Measurements from ENCODE around the gene GNA12.
A peak's percentile ranks its signal among the peaks of the same experiment; 100 is the strongest.

The GNA12 gene

GRCh38 chr7:2786607-2787116, 57.4 kb downstream of the GNA12 start:
- WGBS, 2 donors (ENCODE audit: extremely low coverage in 2 of 2, insufficient read length in 2 of 2, insufficient replicate concordance in 1 of 2), result no CpG with 5 or more reads among the region's 11 CpGs
- H3K14ac ChIP-seq (ENCODE audit: low read length), result no peak overlapping the region
- H3K23ac ChIP-seq (ENCODE audit: low read depth, low read length, poor library complexity), result no peak overlapping the region
- no peaks in the 10 kb centered on the region for H3K27me3 ChIP-seq (ENCODE audit: control insufficient read depth in 3 of 3, insufficient read depth in 3 of 3, low read depth in 1 of 3, low read length in 3 of 3)
- no peak overlapping the region for H3K4ac ChIP-seq (ENCODE audit: low read length)
- no peak overlapping the region for H2BK120ac ChIP-seq (ENCODE audit: low read depth, low read length)
- H4K91ac ChIP-seq (ENCODE audit: low read depth, low read length, poor library complexity), result no peak overlapping the region
- H3K27ac ChIP-seq (replicated peaks; ENCODE audit: low read length), result no peak overlapping the region
- H3K4me3 ChIP-seq (ENCODE audit: low read length in 2 of 2), result no peak overlapping the region
- H3K36me3 ChIP-seq (replicated peaks in 1 of 2; ENCODE audit: control insufficient read depth in 2 of 2, insufficient read depth in 2 of 2, low read length in 2 of 2), result peaks cover 17 to 61% of the 10 kb centered on the region in 2 donors
- H3K79me1 ChIP-seq (ENCODE audit: low read depth, low read length), result peaks cover 6% of the 10 kb centered on the region
- no peak overlapping the region for H2AK5ac ChIP-seq (ENCODE audit: low read depth, low read length)
- H2BK5ac ChIP-seq (ENCODE audit: low read length), result no peak overlapping the region
- H3K4me2 ChIP-seq (ENCODE audit: insufficient read depth, low read length, poor library complexity, severe bottlenecking), result no peak overlapping the region
- no peak overlapping the region for H4K8ac ChIP-seq (ENCODE audit: low read depth, low read length)
- no peak overlapping the region for H2BK15ac ChIP-seq (ENCODE audit: low read length)
- H3K9me3 ChIP-seq (replicated peaks in 1 of 2; ENCODE audit: control insufficient read depth in 2 of 2, insufficient read depth in 1 of 2, low read depth in 1 of 2, low read length in 2 of 2), result peaks cover 4 to 22% of the 10 kb centered on the region in 2 donors
- peak overlapping the region; percentile 50 for H2BK12ac ChIP-seq (ENCODE audit: low read length)
- H2AFZ ChIP-seq (ENCODE audit: low read length), result no peak overlapping the region
- H3K18ac ChIP-seq (ENCODE audit: low read length), result no peak overlapping the region
- H3K4me1 ChIP-seq (ENCODE audit: control insufficient read depth in 2 of 2, insufficient read depth in 1 of 2, low read depth in 1 of 2, low read length in 2 of 2), result no peaks in the 10 kb centered on the region
- H3K9ac ChIP-seq (ENCODE audit: low read depth, low read length, poor library complexity), result no peak overlapping the region
- DNase-seq (ENCODE audit: low spot score), result no peak

- H2BK15ac ChIP-seq (ENCODE audit: low read length), result no peak overlapping the region
- no peaks in the 10 kb centered on the region for H3K27me3 ChIP-seq (ENCODE audit: control insufficient read depth in 3 of 3, insufficient read depth in 3 of 3, low read depth in 1 of 3, low read length in 3 of 3)
- H3K27ac ChIP-seq (replicated peaks; ENCODE audit: low read length), result no peak overlapping the region
- H3K23ac ChIP-seq (ENCODE audit: low read depth, low read length, poor library complexity), result no peak overlapping the region
- H2AFZ ChIP-seq (ENCODE audit: low read length), result no peak overlapping the region
- DNase-seq (ENCODE audit: low spot score), result no peak
- H4K91ac ChIP-seq (ENCODE audit: low read depth, low read length, poor library complexity), result no peak overlapping the region
- H2BK5ac ChIP-seq (ENCODE audit: low read length), result no peak overlapping the region
- no CpG with 5 or more reads among the region's 6 CpGs for WGBS, 2 donors (ENCODE audit: extremely low coverage in 2 of 2, insufficient read length in 2 of 2, insufficient replicate concordance in 1 of 2)
- no peak overlapping the region for H2BK120ac ChIP-seq (ENCODE audit: low read depth, low read length)
- H2AK5ac ChIP-seq (ENCODE audit: low read depth, low read length), result no peak overlapping the region
- H3K14ac ChIP-seq (ENCODE audit: low read length), result no peak overlapping the region
- H3K4me3 ChIP-seq (ENCODE audit: low read length in 2 of 2), result no peak overlapping the region
- H2BK12ac ChIP-seq (ENCODE audit: low read length), result no peak overlapping the region
- H3K9me3 ChIP-seq (replicated peaks in 1 of 2; ENCODE audit: control insufficient read depth in 2 of 2, insufficient read depth in 1 of 2, low read depth in 1 of 2, low read length in 2 of 2), result peaks cover 4 to 25% of the 10 kb centered on the region in 2 donors
- H3K4me1 ChIP-seq (ENCODE audit: control insufficient read depth in 2 of 2, insufficient read depth in 1 of 2, low read depth in 1 of 2, low read length in 2 of 2), result no peaks in the 10 kb centered on the region
- no peak overlapping the region for H3K9ac ChIP-seq (ENCODE audit: low read depth, low read length, poor library complexity)
- no peak overlapping the region for H3K4ac ChIP-seq (ENCODE audit: low read length)
- peaks cover 6% of the 10 kb centered on the region for H3K79me1 ChIP-seq (ENCODE audit: low read depth, low read length)
- H4K8ac ChIP-seq (ENCODE audit: low read depth, low read length), result no peak overlapping the region
- H3K4me2 ChIP-seq (ENCODE audit: insufficient read depth, low read length, poor library complexity, severe bottlenecking), result no peak overlapping the region
- H3K18ac ChIP-seq (ENCODE audit: low read length), result no peak overlapping the region
- H3K36me3 ChIP-seq (replicated peaks in 1 of 2; ENCODE audit: control insufficient read depth in 2 of 2, insufficient read depth in 2 of 2, low read length in 2 of 2), result peaks cover 14 to 58% of the 10 kb centered on the region in 2 donors
Observed at GRCh38 chr7:2785071-2785500, 59.0 kb downstream of the GNA12 start.

- H3K9ac ChIP-seq (ENCODE audit: low read depth, low read length, poor library complexity), result no peak overlapping the region
Observed at GRCh38 chr7:2782565-2782964, 61.5 kb downstream of the GNA12 start.

GRCh38 chr7:2782121-2782520, 62.0 kb downstream of the GNA12 start:
- H3K4me3 ChIP-seq (ENCODE audit: low read length in 2 of 2), result no peak overlapping the region
- H2BK5ac ChIP-seq (ENCODE audit: low read length), result no peak overlapping the region
- H4K91ac ChIP-seq (ENCODE audit: low read depth, low read length, poor library complexity), result no peak overlapping the region
- H3K18ac ChIP-seq (ENCODE audit: low read length), result no peak overlapping the region
- no peak overlapping the region for H3K27ac ChIP-seq (replicated peaks; ENCODE audit: low read length)
- WGBS, 2 donors (ENCODE audit: extremely low coverage in 2 of 2, insufficient read length in 2 of 2, insufficient replicate concordance in 1 of 2), result no CpG with 5 or more reads among the region's 2 CpGs
- H3K4ac ChIP-seq (ENCODE audit: low read length), result no peak overlapping the region
- H2BK120ac ChIP-seq (ENCODE audit: low read depth, low read length), result no peak overlapping the region
- H2BK15ac ChIP-seq (ENCODE audit: low read length), result no peak overlapping the region
- no peaks in the 10 kb centered on the region for H3K27me3 ChIP-seq (ENCODE audit: control insufficient read depth in 3 of 3, insufficient read depth in 3 of 3, low read depth in 1 of 3, low read length in 3 of 3)
- H3K36me3 ChIP-seq (replicated peaks in 1 of 2; ENCODE audit: control insufficient read depth in 2 of 2, insufficient read depth in 2 of 2, low read length in 2 of 2), result peaks cover 8 to 39% of the 10 kb centered on the region in 2 donors
- H2AK5ac ChIP-seq (ENCODE audit: low read depth, low read length), result no peak overlapping the region
- no peak overlapping the region for H4K8ac ChIP-seq (ENCODE audit: low read depth, low read length)
- DNase-seq (ENCODE audit: low spot score), result no peak
- H3K9ac ChIP-seq (ENCODE audit: low read depth, low read length, poor library complexity), result no peak overlapping the region
- no peak overlapping the region for H3K4me2 ChIP-seq (ENCODE audit: insufficient read depth, low read length, poor library complexity, severe bottlenecking)
- H3K23ac ChIP-seq (ENCODE audit: low read depth, low read length, poor library complexity), result no peak overlapping the region
- H3K79me1 ChIP-seq (ENCODE audit: low read depth, low read length), result no peaks in the 10 kb centered on the region
- H3K9me3 ChIP-seq (replicated peaks in 1 of 2; ENCODE audit: control insufficient read depth in 2 of 2, insufficient read depth in 1 of 2, low read depth in 1 of 2, low read length in 2 of 2), result peaks cover 2 to 25% of the 10 kb centered on the region in 2 donors
- H3K4me1 ChIP-seq (ENCODE audit: control insufficient read depth in 2 of 2, insufficient read depth in 1 of 2, low read depth in 1 of 2, low read length in 2 of 2), result no peaks in the 10 kb centered on the region
- H2BK12ac ChIP-seq (ENCODE audit: low read length), result no peak overlapping the region
- no peak overlapping the region for H2AFZ ChIP-seq (ENCODE audit: low read length)
- H3K14ac ChIP-seq (ENCODE audit: low read length), result no peak overlapping the region

More at GRCh38 chr7:2782565-2782964, 61.5 kb downstream of the GNA12 start:
- DNase-seq (ENCODE audit: low spot score), result no peak
- H4K91ac ChIP-seq (ENCODE audit: low read depth, low read length, poor library complexity), result no peak overlapping the region
- no peaks in the 10 kb centered on the region for H3K79me1 ChIP-seq (ENCODE audit: low read depth, low read length)
- peaks cover 2 to 25% of the 10 kb centered on the region in 2 donors for H3K9me3 ChIP-seq (replicated peaks in 1 of 2; ENCODE audit: control insufficient read depth in 2 of 2, insufficient read depth in 1 of 2, low read depth in 1 of 2, low read length in 2 of 2)
- H2BK5ac ChIP-seq (ENCODE audit: low read length), result no peak overlapping the region
- H3K18ac ChIP-seq (ENCODE audit: low read length), result no peak overlapping the region
- no peak overlapping the region for H3K4me2 ChIP-seq (ENCODE audit: insufficient read depth, low read length, poor library complexity, severe bottlenecking)
- H3K4me1 ChIP-seq (ENCODE audit: control insufficient read depth in 2 of 2, insufficient read depth in 1 of 2, low read depth in 1 of 2, low read length in 2 of 2), result no peaks in the 10 kb centered on the region
- WGBS, 2 donors (ENCODE audit: extremely low coverage in 2 of 2, insufficient read length in 2 of 2, insufficient replicate concordance in 1 of 2), result no CpG with 5 or more reads among the region's 4 CpGs
- no peak overlapping the region for H2AK5ac ChIP-seq (ENCODE audit: low read depth, low read length)
- no peak overlapping the region for H2BK15ac ChIP-seq (ENCODE audit: low read length)
- H3K27me3 ChIP-seq (ENCODE audit: control insufficient read depth in 3 of 3, insufficient read depth in 3 of 3, low read depth in 1 of 3, low read length in 3 of 3), result no peaks in the 10 kb centered on the region
- no peak overlapping the region for H3K4ac ChIP-seq (ENCODE audit: low read length)
- H3K36me3 ChIP-seq (replicated peaks in 1 of 2; ENCODE audit: control insufficient read depth in 2 of 2, insufficient read depth in 2 of 2, low read length in 2 of 2), result peaks cover 8 to 42% of the 10 kb centered on the region in 2 donors
- no peak overlapping the region for H2BK120ac ChIP-seq (ENCODE audit: low read depth, low read length)
- no peak overlapping the region for H2BK12ac ChIP-seq (ENCODE audit: low read length)
- H3K27ac ChIP-seq (replicated peaks; ENCODE audit: low read length), result no peak overlapping the region
- no peak overlapping the region for H3K4me3 ChIP-seq (ENCODE audit: low read length in 2 of 2)
- H2AFZ ChIP-seq (ENCODE audit: low read length), result no peak overlapping the region
- no peak overlapping the region for H4K8ac ChIP-seq (ENCODE audit: low read depth, low read length)
- no peak overlapping the region for H3K23ac ChIP-seq (ENCODE audit: low read depth, low read length, poor library complexity)
- no peak overlapping the region for H3K14ac ChIP-seq (ENCODE audit: low read length)

Data from neuronal stem cell (in vitro differentiated cells).